Effector memory CD4-positive, alpha-beta T cell (primary cell): ENCODE results near the gene TRPM8.

Source experiments
- DNase-seq, 3 donors: peaks; one replicate each; pipeline ENCODE4 v3.0.0-alpha.2; 2020
- H3K27ac ChIP-seq: 2 replicates; pipeline ENCODE4 v1.7.0; 2013; ENCODE audit warnings: mild to moderate bottlenecking, low read length, moderate library complexity; ENCODE audit not compliant: insufficient read depth, poor library complexity, severe bottlenecking
- H3K27me3 ChIP-seq: replicated peaks from 2 replicates; pipeline ENCODE4 v1.7.0; 2013; ENCODE audit warnings: mild to moderate bottlenecking, low read length; ENCODE audit not compliant: insufficient read depth, control insufficient read depth, poor library complexity, severe bottlenecking
- H3K36me3 ChIP-seq: 2 replicates; pipeline ENCODE4 v1.7.0; 2013; ENCODE audit warnings: mild to moderate bottlenecking, low read length, moderate library complexity; ENCODE audit not compliant: control insufficient read depth, insufficient read depth
- H3K4me1 ChIP-seq: 2 replicates; pipeline ENCODE4 v1.7.0; 2013; ENCODE audit warnings: low read length, mild to moderate bottlenecking; ENCODE audit not compliant: control insufficient read depth, insufficient read depth, poor library complexity, severe bottlenecking
- H3K4me3 ChIP-seq: 2 replicates; pipeline ENCODE4 v1.7.0; 2013; ENCODE audit warnings: low read length, low read depth, mild to moderate bottlenecking; ENCODE audit not compliant: insufficient read depth, poor library complexity, severe bottlenecking
- H3K9me3 ChIP-seq: 2 replicates; pipeline ENCODE4 v1.7.0; 2013; ENCODE audit warnings: mild to moderate bottlenecking, low read length, moderate library complexity; ENCODE audit not compliant: control insufficient read depth

TRPM8 gene

GRCh38 chr2:233994151-233994550 is 77.0 kb downstream of the TRPM8 start:
- Histone ChIP-seq H3K27ac (no peak overlapping the region), H3K27me3 (no peaks in the 10 kb centered on the region), H3K36me3 (no peaks in the 10 kb centered on the region), H3K4me1 (peaks cover 18% of the 10 kb centered on the region), H3K9me3 (no peaks in the 10 kb centered on the region), H3K4me3 (no peak overlapping the region)
- no peak for DNase-seq

GRCh38 chr2:233996000-233996399 is 78.8 kb downstream of the TRPM8 start:
- no peak for DNase-seq
- Histone ChIP-seq H3K4me3 (no peak overlapping the region), H3K36me3 (no peaks in the 10 kb centered on the region), H3K9me3 (no peaks in the 10 kb centered on the region), H3K4me1 (peaks cover 14% of the 10 kb centered on the region), H3K27me3 (no peaks in the 10 kb centered on the region), H3K27ac (no peak overlapping the region)

GRCh38 chr2:233996461-233996860 is 79.3 kb downstream of the TRPM8 start:
- peaks cover 14% of the 10 kb centered on the region for H3K4me1 ChIP-seq
- no peaks in the 10 kb centered on the region for H3K36me3 ChIP-seq
- H3K27ac ChIP-seq: no peak overlapping the region
- DNase-seq: no peak
- H3K9me3 ChIP-seq: no peaks in the 10 kb centered on the region
- H3K4me3 ChIP-seq: no peak overlapping the region
- no peaks in the 10 kb centered on the region for H3K27me3 ChIP-seq

- peaks cover 20% of the 10 kb centered on the region for H3K4me1 ChIP-seq
Observed at GRCh38 chr2:233997707-233998106, 80.5 kb downstream of the TRPM8 start.

GRCh38 chr2:233999182-233999581 is 82.0 kb downstream of the TRPM8 start:
- H3K27me3 ChIP-seq: no peaks in the 10 kb centered on the region
- H3K4me3 ChIP-seq: no peak overlapping the region
- no peak overlapping the region for H3K27ac ChIP-seq
- peaks cover 17% of the 10 kb centered on the region for H3K4me1 ChIP-seq
- no peaks in the 10 kb centered on the region for H3K9me3 ChIP-seq
- no peak for DNase-seq
- H3K36me3 ChIP-seq: no peaks in the 10 kb centered on the region

More at GRCh38 chr2:233997707-233998106, 80.5 kb downstream of the TRPM8 start:
- Histone ChIP-seq H3K27me3 (no peaks in the 10 kb centered on the region), H3K36me3 (no peaks in the 10 kb centered on the region), H3K4me3 (no peak overlapping the region), H3K27ac (no peak overlapping the region), H3K9me3 (no peaks in the 10 kb centered on the region)
- no peak for DNase-seq

- no peak overlapping the region for H3K27ac ChIP-seq
- H3K27me3 ChIP-seq: no peaks in the 10 kb centered on the region
- DNase-seq: no peak
- peaks cover 17% of the 10 kb centered on the region for H3K4me1 ChIP-seq
- no peaks in the 10 kb centered on the region for H3K36me3 ChIP-seq
- H3K9me3 ChIP-seq: no peaks in the 10 kb centered on the region
- no peak overlapping the region for H3K4me3 ChIP-seq
Observed at GRCh38 chr2:234001380-234002160, 84.4 kb downstream of the TRPM8 start.

GRCh38 chr2:234002281-234002680 is 85.1 kb downstream of the TRPM8 start:
- H3K4me1 ChIP-seq: peaks cover 17% of the 10 kb centered on the region
- no peaks in the 10 kb centered on the region for H3K27me3 ChIP-seq
- no peaks in the 10 kb centered on the region for H3K36me3 ChIP-seq
- no peak for DNase-seq
- H3K4me3 ChIP-seq: no peak overlapping the region
- no peaks in the 10 kb centered on the region for H3K9me3 ChIP-seq
- no peak overlapping the region for H3K27ac ChIP-seq

GRCh38 chr2:234003972-234004617 is 86.9 kb downstream of the TRPM8 start:
- no peaks in the 10 kb centered on the region for H3K27me3 ChIP-seq
- no peak overlapping the region for H3K27ac ChIP-seq
- peaks cover 17% of the 10 kb centered on the region for H3K4me1 ChIP-seq
- H3K9me3 ChIP-seq: no peaks in the 10 kb centered on the region
- no peak overlapping the region for H3K4me3 ChIP-seq
- DNase-seq: no peak
- no peaks in the 10 kb centered on the region for H3K36me3 ChIP-seq

GRCh38 chr2:234005126-234005525 is 88.0 kb downstream of the TRPM8 start:
- Histone ChIP-seq H3K4me3 (no peak overlapping the region), H3K27ac (no peak overlapping the region), H3K9me3 (no peaks in the 10 kb centered on the region), H3K4me1 (peaks cover 17% of the 10 kb centered on the region), H3K36me3 (no peaks in the 10 kb centered on the region), H3K27me3 (no peaks in the 10 kb centered on the region)
- no peak for DNase-seq

GRCh38 chr2:234006501-234006900 is 89.3 kb downstream of the TRPM8 start:
- no peaks in the 10 kb centered on the region for H3K27me3 ChIP-seq
- H3K27ac ChIP-seq: no peak overlapping the region
- no peak for DNase-seq
- peaks cover 9% of the 10 kb centered on the region for H3K4me1 ChIP-seq
- H3K9me3 ChIP-seq: no peaks in the 10 kb centered on the region
- H3K36me3 ChIP-seq: no peaks in the 10 kb centered on the region
- H3K4me3 ChIP-seq: no peak overlapping the region
